HepG2 (cell line): ENCODE data around the gene CEP78. TPM values are rescaled to one million over a fixed set of nuclear protein-coding genes. Genes with fewer than 3 reads are reported as not detected.

ENCODE experiments used
- ARNTL ChIP-seq: sonication (generic); formaldehyde crosslinking; IDR thresholded peaks from 2 replicates; pipeline ENCODE4 v1.4.0; 2020; ENCODE audit warnings: mild to moderate bottlenecking, missing genetic modification reagents
- BCL6 ChIP-seq: IDR thresholded peaks from 2 replicates; pipeline ENCODE4 v1.6.1; 2016; ENCODE audit warnings: missing genetic modification reagents, missing compliant biosample characterization
- GFI1 ChIP-seq: sonication (generic); formaldehyde crosslinking; IDR thresholded peaks from 2 replicates; pipeline ENCODE4 v1.5.0; 2020; ENCODE audit warnings: missing genetic modification reagents, mild to moderate bottlenecking, borderline replicate concordance
- HDAC6 ChIP-seq: fragments of 200-600 bp; sonication (generic); IDR thresholded peaks from 2 replicates; pipeline ENCODE4 v1.7.0; 2017; ENCODE audit warnings: mild to moderate bottlenecking, antibody characterized with exemption, low read length, low read depth
- PTBP1 ChIP-seq: fragments of 200-400 bp; formaldehyde crosslinking; IDR thresholded peaks from 2 replicates; pipeline ENCODE4 v1.6.1; 2018; ENCODE audit warnings: low read length, low read depth; ENCODE audit not compliant: poor library complexity, severe bottlenecking
- RXRA ChIP-seq: sonication (generic); formaldehyde crosslinking; IDR thresholded peaks from 2 replicates; pipeline ENCODE4 v1.5.1; 2020; ENCODE audit warnings: missing genetic modification reagents
- SIN3B ChIP-seq: fragments of 150-350 bp; IDR thresholded peaks from 2 replicates; pipeline ENCODE4 v1.6.1; 2014; ENCODE audit warnings: low read length
- SOX13 ChIP-seq, 3 experiments: fragments of 450-650 bp in 1 of 3; sonication (generic) in 1 of 3; formaldehyde crosslinking in 1 of 3; IDR thresholded peaks in 2 of 3; conservative IDR thresholded peaks in 1 of 3; 2 replicates each; pipeline versions ENCODE4 v1.5.0 to v1.6.1; 2016 to 2020; ENCODE audit warnings: antibody characterized with exemption in 1 of 3, mild to moderate bottlenecking in 1 of 3, missing compliant biosample characterization in 1 of 3, missing genetic modification reagents in 1 of 3, moderate library complexity in 1 of 3
- ZFP36 ChIP-seq: fragments of 150-350 bp; IDR thresholded peaks from 2 replicates; pipeline ENCODE4 v1.6.1; 2018; ENCODE audit warnings: borderline replicate concordance, low read length, low read depth; ENCODE audit not compliant: partially characterized antibody
- ZFX ChIP-seq: sonication (generic); formaldehyde crosslinking; IDR thresholded peaks from 2 replicates; pipeline ENCODE4 v1.4.0; 2020; ENCODE audit warnings: mild to moderate bottlenecking, low read depth, missing genetic modification reagents, moderate library complexity
- ZNF207 ChIP-seq: fragments of 450-650 bp; IDR thresholded peaks from 2 replicates; pipeline ENCODE4 v1.6.1; 2016; ENCODE audit warnings: antibody characterized with exemption, borderline replicate concordance
- ZNF7 ChIP-seq: IDR thresholded peaks from 2 replicates; pipeline ENCODE4 v1.6.1; 2016; ENCODE audit warnings: missing biosample characterization, missing genetic modification reagents
- ZSCAN21 ChIP-seq: sonication (generic); formaldehyde crosslinking; IDR thresholded peaks from 2 replicates; pipeline ENCODE4 v1.8.0; 2022; ENCODE audit warnings: mild to moderate bottlenecking, missing genetic modification reagents, moderate library complexity, borderline replicate concordance
- polyA plus RNA-seq, 8 experiments: library from polyadenylated mRNA; depleted of rRNA in 3 of 8; stranded (reverse) in 7 of 8; unstranded in 1 of 8; fragments of >200 nt; fragmentation: Illumina TruSeq in 4 of 8; extraction: Trizol in 4 of 8; gene quantifications; 2 replicates each; pipeline versions ENCODE4 v1.2.1 to v1.2.3, GENCODE V29; 2011 to 2016; ENCODE audit warnings: low read depth in 4 of 8, missing spikeins in 1 of 8, mixed read lengths in 1 of 8; ENCODE audit not compliant: insufficient read depth in 1 of 8
- total RNA-seq, 5 experiments: library from RNA; depleted of rRNA; stranded (reverse); fragments of >200 nt; fragmentation: Illumina TruSeq; extraction: Trizol; gene quantifications; 2 replicates each; pipeline ENCODE4 v1.2.3, GENCODE V29; 2016; ENCODE audit warnings: low read depth in 1 of 5
- TF ChIP-seq, protein P1 (sequence below): sonication (generic); formaldehyde crosslinking; IDR thresholded peaks from 2 replicates; pipeline ENCODE4 v1.5.1; 2020; ENCODE audit warnings: mild to moderate bottlenecking, missing genetic modification reagents, borderline replicate concordance
- TF ChIP-seq, protein P2 (sequence below): sonication (generic); formaldehyde crosslinking; IDR thresholded peaks from 2 replicates; pipeline ENCODE4 v1.5.0; 2020; ENCODE audit warnings: mild to moderate bottlenecking, missing genetic modification reagents, moderate library complexity
- TF ChIP-seq, protein P3 (sequence below): sonication (generic); formaldehyde crosslinking; IDR thresholded peaks from 2 replicates; pipeline ENCODE4 v1.4.0; 2020; ENCODE audit warnings: mild to moderate bottlenecking, missing genetic modification reagents
- TF ChIP-seq, protein P4 (sequence below): sonication (generic); formaldehyde crosslinking; IDR thresholded peaks from 2 replicates; pipeline ENCODE4 v1.4.0; 2020; ENCODE audit warnings: missing genetic modification reagents, mild to moderate bottlenecking, borderline replicate concordance

The CEP78 gene
- total and polyA plus RNA-seq, 2 of the 13 experiments (the other 11 are each of a cell fraction or from before 2014, with no cell fraction given) = 5.1 to 30.8 TPM

DNA sequence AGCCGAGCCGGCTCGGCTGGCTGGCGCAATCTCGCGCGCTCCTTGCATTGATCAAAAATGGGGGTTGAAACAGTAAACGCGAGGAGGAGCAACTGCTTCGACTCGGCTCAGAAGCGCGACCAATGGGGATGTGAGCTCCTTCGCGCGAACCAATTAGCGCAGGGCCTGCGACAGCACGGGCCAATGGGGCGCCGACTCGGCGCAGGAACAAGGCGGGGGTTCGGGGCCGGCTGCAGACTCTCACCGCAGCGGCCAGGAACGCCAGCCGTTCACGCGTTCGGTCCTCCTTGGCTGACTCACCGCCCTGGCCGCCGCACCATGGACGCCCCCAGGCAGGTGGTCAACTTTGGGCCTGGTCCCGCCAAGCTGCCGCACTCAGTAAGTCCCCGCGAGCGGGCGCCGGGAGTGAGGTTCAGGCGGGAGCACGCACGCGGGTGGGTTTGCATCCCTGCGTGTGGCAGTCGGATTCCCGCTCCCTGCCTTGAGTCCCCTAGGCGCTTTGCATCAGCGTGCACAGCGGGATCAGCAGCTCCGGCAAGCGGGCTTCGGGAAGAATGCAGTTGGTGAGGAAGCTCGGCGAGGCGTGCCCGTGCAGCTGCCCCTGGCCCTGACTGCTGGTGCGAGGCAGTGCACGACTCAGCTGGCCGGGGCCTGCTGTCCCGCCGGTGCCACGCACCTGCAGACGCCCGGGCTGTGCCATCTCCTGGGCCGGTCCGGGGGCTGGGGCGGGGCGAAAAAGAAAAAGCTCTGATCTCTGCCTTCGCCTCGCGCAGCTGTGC is 61.2 kb downstream of the CEP78 start, which contains the start of gene PSAT1 (continued):
- TF ChIP-seq BCL6 (CRISPR knock-in tag) (0 out of 2 replicates have a peak, but pooled peaks have one; percentile 42), ZNF7 (CRISPR knock-in tag) (no peak), ARNTL (no peak), SIN3B (no peak), ZSCAN21 (CRISPR knock-in tag) (peak; percentile 92; the same call in 1 of the 2 replicates), HDAC6 (no peak), SOX13 (IDR thresholded peaks at IDR 0.05) (no peak), SOX13 (CRISPR knock-in tag; conservative IDR thresholded peaks at IDR 0.05 in 1 of 2, IDR thresholded peaks at IDR 0.05 in 1 of 2) (no peak), GFI1 (CRISPR knock-in tag) (0 out of 2 replicates have a peak, but pooled peaks have one; percentile 29), ZFP36 (no peak), PTBP1 (no peak), ZNF207 (no peak), ZFX (CRISPR knock-in tag) (peak; percentile 72), RXRA (CRISPR knock-in tag) (peak; percentile 47; the same call in 1 of the 2 replicates)
- TF ChIP-seq, protein P1, sequence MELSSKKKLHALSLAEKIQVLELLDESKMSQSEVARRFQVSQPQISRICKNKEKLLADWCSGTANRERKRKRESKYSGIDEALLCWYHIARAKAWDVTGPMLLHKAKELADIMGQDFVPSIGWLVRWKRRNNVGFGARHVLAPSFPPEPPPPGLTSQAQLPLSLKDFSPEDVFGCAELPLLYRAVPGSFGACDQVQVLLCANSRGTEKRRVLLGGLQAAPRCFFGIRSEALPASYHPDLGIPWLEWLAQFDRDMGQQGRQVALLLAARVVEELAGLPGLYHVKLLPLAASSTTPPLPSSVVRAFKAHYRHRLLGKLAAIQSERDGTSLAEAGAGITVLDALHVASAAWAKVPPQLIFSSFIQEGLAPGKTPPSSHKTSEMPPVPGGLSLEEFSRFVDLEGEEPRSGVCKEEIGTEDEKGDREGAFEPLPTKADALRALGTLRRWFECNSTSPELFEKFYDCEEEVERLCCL = no peak
- TF ChIP-seq, protein P2, sequence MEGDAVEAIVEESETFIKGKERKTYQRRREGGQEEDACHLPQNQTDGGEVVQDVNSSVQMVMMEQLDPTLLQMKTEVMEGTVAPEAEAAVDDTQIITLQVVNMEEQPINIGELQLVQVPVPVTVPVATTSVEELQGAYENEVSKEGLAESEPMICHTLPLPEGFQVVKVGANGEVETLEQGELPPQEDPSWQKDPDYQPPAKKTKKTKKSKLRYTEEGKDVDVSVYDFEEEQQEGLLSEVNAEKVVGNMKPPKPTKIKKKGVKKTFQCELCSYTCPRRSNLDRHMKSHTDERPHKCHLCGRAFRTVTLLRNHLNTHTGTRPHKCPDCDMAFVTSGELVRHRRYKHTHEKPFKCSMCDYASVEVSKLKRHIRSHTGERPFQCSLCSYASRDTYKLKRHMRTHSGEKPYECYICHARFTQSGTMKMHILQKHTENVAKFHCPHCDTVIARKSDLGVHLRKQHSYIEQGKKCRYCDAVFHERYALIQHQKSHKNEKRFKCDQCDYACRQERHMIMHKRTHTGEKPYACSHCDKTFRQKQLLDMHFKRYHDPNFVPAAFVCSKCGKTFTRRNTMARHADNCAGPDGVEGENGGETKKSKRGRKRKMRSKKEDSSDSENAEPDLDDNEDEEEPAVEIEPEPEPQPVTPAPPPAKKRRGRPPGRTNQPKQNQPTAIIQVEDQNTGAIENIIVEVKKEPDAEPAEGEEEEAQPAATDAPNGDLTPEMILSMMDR (CRISPR knock-in tag) = 0 out of 2 replicates have a peak, but pooled peaks have one; percentile 10
- TF ChIP-seq, protein P3, sequence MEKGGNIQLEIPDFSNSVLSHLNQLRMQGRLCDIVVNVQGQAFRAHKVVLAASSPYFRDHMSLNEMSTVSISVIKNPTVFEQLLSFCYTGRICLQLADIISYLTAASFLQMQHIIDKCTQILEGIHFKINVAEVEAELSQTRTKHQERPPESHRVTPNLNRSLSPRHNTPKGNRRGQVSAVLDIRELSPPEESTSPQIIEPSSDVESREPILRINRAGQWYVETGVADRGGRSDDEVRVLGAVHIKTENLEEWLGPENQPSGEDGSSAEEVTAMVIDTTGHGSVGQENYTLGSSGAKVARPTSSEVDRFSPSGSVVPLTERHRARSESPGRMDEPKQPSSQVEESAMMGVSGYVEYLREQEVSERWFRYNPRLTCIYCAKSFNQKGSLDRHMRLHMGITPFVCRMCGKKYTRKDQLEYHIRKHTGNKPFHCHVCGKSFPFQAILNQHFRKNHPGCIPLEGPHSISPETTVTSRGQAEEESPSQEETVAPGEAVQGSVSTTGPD (CRISPR knock-in tag) = no peak
- TF ChIP-seq, protein P4, sequence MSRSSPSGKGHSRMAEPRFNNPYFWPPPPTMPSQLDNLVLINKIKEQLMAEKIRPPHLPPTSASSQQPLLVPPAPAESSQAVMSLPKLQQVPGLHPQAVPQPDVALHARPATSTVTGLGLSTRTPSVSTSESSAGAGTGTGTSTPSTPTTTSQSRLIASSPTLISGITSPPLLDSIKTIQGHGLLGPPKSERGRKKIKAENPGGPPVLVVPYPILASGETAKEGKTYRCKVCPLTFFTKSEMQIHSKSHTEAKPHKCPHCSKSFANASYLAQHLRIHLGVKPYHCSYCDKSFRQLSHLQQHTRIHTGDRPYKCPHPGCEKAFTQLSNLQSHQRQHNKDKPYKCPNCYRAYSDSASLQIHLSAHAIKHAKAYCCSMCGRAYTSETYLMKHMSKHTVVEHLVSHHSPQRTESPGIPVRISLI (CRISPR knock-in tag) = 0 out of 2 replicates have a peak, but pooled peaks have one; percentile 3
